ENCODE data around the gene HOXA5. TPM values are rescaled to one million over a fixed set of nuclear protein-coding genes. Genes with fewer than 3 reads are reported as not detected.
A peak's percentile ranks its signal among the peaks of the same experiment; 100 is the strongest.

HOXA5 gene
- total RNA-seq, 2 donors from 2014 or later, result 9.6 to 18.7 TPM

DNA sequence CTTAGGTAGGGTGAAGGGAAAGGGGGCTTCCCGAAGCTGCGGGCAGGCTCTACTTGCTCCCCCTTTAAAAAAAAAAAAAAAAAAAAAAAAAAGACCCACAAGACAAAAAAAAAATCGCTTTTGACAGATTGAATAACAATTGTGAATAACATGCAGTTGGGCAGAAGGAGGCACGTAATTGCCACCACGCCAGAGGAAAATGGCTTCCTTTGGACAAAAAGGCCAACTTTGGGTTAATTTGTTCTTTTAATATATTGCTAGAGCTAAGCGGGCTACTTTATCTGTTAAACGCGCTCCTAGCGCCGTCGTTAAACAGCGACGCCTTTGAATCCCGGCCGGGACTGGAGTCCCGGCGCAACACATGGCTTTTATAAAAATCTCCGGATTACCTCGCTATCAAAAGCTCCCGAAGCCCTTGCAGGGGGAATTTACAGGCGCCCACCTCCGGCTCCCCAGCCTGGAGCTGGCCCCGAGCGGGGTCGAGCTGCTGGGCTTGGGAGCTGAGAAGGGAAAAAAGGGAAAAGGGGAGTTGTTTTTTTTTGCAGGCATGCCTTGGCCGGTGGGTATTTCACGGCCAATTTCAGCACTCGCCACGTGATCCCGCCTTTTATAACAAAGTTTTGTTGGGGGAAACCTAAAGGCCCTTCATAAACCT lies 40.3 kb upstream of the HOXA5 start:
- peaks cover 20% of the 10 kb centered on the region for H3K4me1 ChIP-seq
- DNase-seq, result no peak
- no peaks in the 10 kb centered on the region for H3K36me3 ChIP-seq
- H3K9ac ChIP-seq (ENCODE audit: low read depth in 2 of 2, low read length in 2 of 2), result peak overlapping the region; percentile 89 to 92
- intact Hi-C loops (cut with DNase I), result no loop called here
- TF ChIP-seq, protein P1, sequence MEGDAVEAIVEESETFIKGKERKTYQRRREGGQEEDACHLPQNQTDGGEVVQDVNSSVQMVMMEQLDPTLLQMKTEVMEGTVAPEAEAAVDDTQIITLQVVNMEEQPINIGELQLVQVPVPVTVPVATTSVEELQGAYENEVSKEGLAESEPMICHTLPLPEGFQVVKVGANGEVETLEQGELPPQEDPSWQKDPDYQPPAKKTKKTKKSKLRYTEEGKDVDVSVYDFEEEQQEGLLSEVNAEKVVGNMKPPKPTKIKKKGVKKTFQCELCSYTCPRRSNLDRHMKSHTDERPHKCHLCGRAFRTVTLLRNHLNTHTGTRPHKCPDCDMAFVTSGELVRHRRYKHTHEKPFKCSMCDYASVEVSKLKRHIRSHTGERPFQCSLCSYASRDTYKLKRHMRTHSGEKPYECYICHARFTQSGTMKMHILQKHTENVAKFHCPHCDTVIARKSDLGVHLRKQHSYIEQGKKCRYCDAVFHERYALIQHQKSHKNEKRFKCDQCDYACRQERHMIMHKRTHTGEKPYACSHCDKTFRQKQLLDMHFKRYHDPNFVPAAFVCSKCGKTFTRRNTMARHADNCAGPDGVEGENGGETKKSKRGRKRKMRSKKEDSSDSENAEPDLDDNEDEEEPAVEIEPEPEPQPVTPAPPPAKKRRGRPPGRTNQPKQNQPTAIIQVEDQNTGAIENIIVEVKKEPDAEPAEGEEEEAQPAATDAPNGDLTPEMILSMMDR (IDR thresholded peaks at IDR 0.05), result no peak
- H3K4me3 ChIP-seq, result peak overlapping the region; percentile 50
- H3K9me3 ChIP-seq, result no peaks in the 10 kb centered on the region
- H3K27me3 ChIP-seq, result peaks cover 5% of the 10 kb centered on the region
- H3K27ac ChIP-seq, result peak overlapping the region; percentile 94

DNA sequence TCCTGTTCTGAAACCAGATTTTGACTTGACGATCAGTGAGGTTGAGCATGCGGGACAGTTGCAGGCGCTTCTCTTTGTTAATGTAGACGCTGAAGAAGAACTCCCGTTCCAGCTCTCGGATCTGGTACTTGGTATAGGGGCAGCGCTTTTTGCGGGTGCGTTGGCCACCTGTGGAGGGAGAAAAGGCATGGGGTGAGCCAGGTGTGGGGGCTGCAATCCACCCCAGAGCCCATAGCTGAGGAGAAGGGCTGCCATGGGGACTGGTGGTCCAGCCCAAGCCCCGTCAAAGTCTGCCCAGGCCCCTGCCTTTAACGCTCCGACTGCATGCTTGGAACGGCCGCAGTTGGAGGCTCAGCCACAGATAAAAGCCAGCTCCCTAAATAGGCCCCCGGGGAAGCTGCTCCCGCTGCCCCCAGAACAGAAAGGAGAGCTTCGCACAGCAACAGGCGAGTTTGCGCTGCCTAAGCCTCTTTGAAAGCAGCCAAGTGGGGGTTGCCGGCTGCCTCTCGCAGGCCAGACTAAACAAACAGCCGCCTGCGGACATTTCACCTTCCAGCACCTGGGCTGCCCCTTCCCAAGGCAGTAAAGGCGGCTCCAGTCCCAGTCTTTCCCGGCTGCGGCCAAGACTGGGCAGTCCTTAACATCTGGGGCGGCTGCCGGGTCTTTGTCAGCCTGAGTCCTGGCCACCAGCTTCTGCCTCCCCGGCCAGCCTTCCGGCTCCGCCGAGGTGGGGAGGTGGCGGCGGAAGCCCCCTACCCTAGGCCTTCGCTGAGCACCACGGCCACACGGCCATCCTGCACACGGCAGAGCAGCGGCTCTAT lies 39.6 kb upstream of the HOXA5 start:
- intact Hi-C loops (cut with DNase I), result no loop called here
- peak overlapping the region; percentile 50 for H3K4me3 ChIP-seq
- TF ChIP-seq, protein P1 (IDR thresholded peaks at IDR 0.05), result no peak

DNA sequence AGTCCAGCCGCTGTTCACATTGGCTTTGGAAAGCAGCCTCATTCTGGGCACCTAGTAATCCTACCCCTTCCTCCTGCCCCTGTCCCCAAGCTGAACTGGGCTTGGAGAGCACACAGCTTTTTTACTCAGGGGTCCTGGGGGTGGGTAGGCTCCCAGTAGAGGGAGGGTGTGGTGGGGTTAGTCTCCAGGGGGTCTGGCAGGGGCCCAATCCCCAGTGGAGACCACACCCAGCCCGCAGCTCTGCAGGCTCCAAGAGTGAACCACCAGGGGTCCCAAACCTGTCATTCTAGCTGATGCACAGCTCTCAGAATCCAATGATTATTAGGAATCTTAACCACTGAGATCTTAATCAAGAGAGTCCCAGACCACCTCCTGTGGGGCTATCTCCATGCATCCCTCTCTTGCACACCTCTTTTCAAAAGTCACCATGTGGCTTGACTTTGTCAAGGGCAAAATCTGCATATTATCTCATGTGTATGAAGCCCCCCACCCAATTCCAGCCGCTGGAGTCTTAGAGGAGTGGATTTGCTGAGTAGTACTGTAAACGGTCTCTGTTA lies 38.9 kb upstream of the HOXA5 start:
- no peak for DNase-seq
- H3K9ac ChIP-seq (ENCODE audit: low read depth in 2 of 2, low read length in 2 of 2), result peak overlapping the region; percentile 54 to 89
- peaks cover 20% of the 10 kb centered on the region for H3K4me1 ChIP-seq
- intact Hi-C loops (cut with DNase I), result no loop called here
- peaks cover 5% of the 10 kb centered on the region for H3K27me3 ChIP-seq
- no peaks in the 10 kb centered on the region for H3K9me3 ChIP-seq
- TF ChIP-seq, protein P1 (IDR thresholded peaks at IDR 0.05), result no peak
- peak overlapping the region; percentile 50 for H3K4me3 ChIP-seq
- peak overlapping the region; percentile 94 for H3K27ac ChIP-seq
- H3K36me3 ChIP-seq, result no peaks in the 10 kb centered on the region

More for the DNA sequence above, 39.6 kb upstream of the HOXA5 start:
- Histone ChIP-seq H3K36me3 (no peaks in the 10 kb centered on the region), H3K27ac (peak overlapping the region; percentile 94), H3K27me3 (peaks cover 5% of the 10 kb centered on the region), H3K9ac (ENCODE audit: low read depth in 2 of 2, low read length in 2 of 2) (peak overlapping the region; percentile 89 to 92), H3K9me3 (no peaks in the 10 kb centered on the region), H3K4me1 (peaks cover 20% of the 10 kb centered on the region)
- DNase-seq, result no peak

DNA sequence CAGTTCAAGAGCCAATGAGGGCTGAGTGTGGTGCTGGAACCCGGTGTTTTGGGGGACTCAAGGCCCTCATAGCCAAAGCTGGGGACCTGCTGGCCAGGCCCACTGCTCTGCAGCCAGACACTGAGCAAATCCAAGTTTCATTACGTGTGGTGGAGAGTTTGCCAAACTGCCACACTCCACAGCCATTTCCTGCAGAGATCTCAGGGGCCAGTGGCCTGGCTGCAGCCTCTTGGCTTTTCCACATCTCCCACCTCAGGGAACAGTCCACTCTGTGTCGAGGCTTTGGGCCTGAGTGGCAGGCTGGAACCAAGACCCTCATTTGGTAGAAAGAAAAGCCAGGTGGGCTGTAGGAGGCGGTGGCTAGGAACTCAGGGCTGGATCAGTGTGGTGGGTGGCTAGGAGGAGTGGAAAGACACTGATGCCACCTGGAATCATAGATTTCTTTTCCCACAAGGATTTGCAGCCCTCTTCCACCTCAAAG lies 38.4 kb upstream of the HOXA5 start:
- H3K9ac ChIP-seq (ENCODE audit: low read depth in 2 of 2, low read length in 2 of 2), result peak overlapping the region; percentile 54 to 89
- DNase-seq, result no peak
- H3K4me1 ChIP-seq, result peaks cover 20% of the 10 kb centered on the region
- H3K27me3 ChIP-seq, result peaks cover 5% of the 10 kb centered on the region
- TF ChIP-seq, protein P1 (IDR thresholded peaks at IDR 0.05), result no peak
- peak overlapping the region; percentile 94 for H3K27ac ChIP-seq
- intact Hi-C loops (cut with DNase I), result no loop called here
- H3K4me3 ChIP-seq, result no peak overlapping the region
- no peaks in the 10 kb centered on the region for H3K9me3 ChIP-seq
- H3K36me3 ChIP-seq, result no peaks in the 10 kb centered on the region

Measured in colonic mucosa (tissue), 4 donors.